HEK293 (cell line): ENCODE data around the gene XPO5.

Experiments used
- CTCF ChIA-PET: fragments of 350-600 bp; formaldehyde crosslinking; extraction: SDS; loops from one replicate; lab custom pipeline; 2021; ENCODE audit warnings: antibody characterized with exemption; lab: Yijun Ruan, JAX
- POLR2A ChIA-PET: fragments of 300-600 bp; formaldehyde crosslinking; extraction: SDS; loops from one replicate; lab custom pipeline; 2020; ENCODE audit warnings: antibody characterized with exemption, inconsistent platforms; lab: Yijun Ruan, JAX
- H3K27ac ChIP-seq: fragments of 200-500 bp; sonication (Bioruptor generic); 2 replicates; pipeline ENCODE4 v1.5.1; 2014; ENCODE audit warnings: low read depth, low read length, control low read depth, inconsistent platforms; ENCODE audit errors: extremely low read depth
- H3K36me3 ChIP-seq, 2 experiments: fragments of 200-500 bp in 1 of 2; sonication (Bioruptor generic) in 1 of 2; 1 replicate in 1 of 2; 2 replicates in 1 of 2; pipeline ENCODE4 v1.5.1; 2014 to 2017; ENCODE audit warnings: inconsistent platforms in 2 of 2, low read length in 2 of 2; ENCODE audit not compliant: control insufficient read depth in 2 of 2, insufficient read depth in 1 of 2
- H3K4me1 ChIP-seq: fragments of 200-500 bp; sonication (Bioruptor generic); 2 replicates; pipeline ENCODE4 v1.5.1; 2014; ENCODE audit warnings: mild to moderate bottlenecking, low read length, inconsistent platforms; ENCODE audit not compliant: control insufficient read depth, insufficient read depth
- H3K4me3 ChIP-seq: 2 replicates; pipeline ENCODE4 v1.5.1; 2011; ENCODE audit warnings: low read depth, mild to moderate bottlenecking, control low read depth, low read length, moderate library complexity
- H3K9me3 ChIP-seq: fragments of 200-500 bp; sonication (Bioruptor generic); 2 replicates; pipeline ENCODE4 v1.5.1; 2014; ENCODE audit warnings: low read depth, low read length, inconsistent platforms; ENCODE audit not compliant: control insufficient read depth, insufficient read depth
- BCL11A ChIP-seq: fragments of 450-650 bp; formaldehyde crosslinking; IDR thresholded peaks from 2 replicates; pipeline ENCODE4 v1.5.1; 2016; ENCODE audit warnings: low read depth, missing biosample characterization, missing genetic modification characterization
- KLF16 ChIP-seq: fragments of 450-650 bp; formaldehyde crosslinking; IDR thresholded peaks from 2 replicates; pipeline ENCODE4 v1.5.1; 2017; ENCODE audit warnings: missing biosample characterization, missing genetic modification characterization
- REST ChIP-seq: fragments of 450-650 bp; formaldehyde crosslinking; IDR thresholded peaks from 2 replicates; pipeline ENCODE4 v1.5.1; 2016; ENCODE audit warnings: missing biosample characterization, missing genetic modification characterization
- WT1 ChIP-seq: fragments of 450-650 bp; formaldehyde crosslinking; IDR thresholded peaks from 2 replicates; pipeline ENCODE4 v1.5.1; 2016; ENCODE audit warnings: missing biosample characterization, missing genetic modification characterization
- ZBTB17 ChIP-seq: fragments of 450-650 bp; formaldehyde crosslinking; IDR thresholded peaks from 2 replicates; pipeline ENCODE4 v1.5.1; 2016; ENCODE audit warnings: missing biosample characterization, missing genetic modification characterization
- ZBTB49 ChIP-seq: fragments of 450-650 bp; formaldehyde crosslinking; IDR thresholded peaks from 2 replicates; pipeline ENCODE4 v1.5.1; 2016; ENCODE audit warnings: missing biosample characterization, missing genetic modification characterization, low read depth
- ZBTB7A ChIP-seq: fragments of 450-650 bp; formaldehyde crosslinking; IDR thresholded peaks from 2 replicates; pipeline ENCODE4 v1.5.1; 2016; ENCODE audit warnings: low read depth, missing biosample characterization, missing genetic modification characterization
- ZNF121 ChIP-seq: fragments of 450-650 bp; formaldehyde crosslinking; IDR thresholded peaks from 2 replicates; pipeline ENCODE4 v1.5.1; 2016; ENCODE audit warnings: missing biosample characterization, missing genetic modification characterization
- ZNF184 ChIP-seq: fragments of 450-650 bp; IDR thresholded peaks from 2 replicates; pipeline ENCODE4 v1.5.1; 2018; ENCODE audit warnings: missing biosample characterization, mild to moderate bottlenecking, missing genetic modification characterization
- ZNF223 ChIP-seq: fragments of 450-650 bp; formaldehyde crosslinking; IDR thresholded peaks from 2 replicates; pipeline ENCODE4 v1.5.1; 2016; ENCODE audit warnings: missing biosample characterization, missing genetic modification characterization
- ZNF266 ChIP-seq: fragments of 450-650 bp; formaldehyde crosslinking; IDR thresholded peaks from 2 replicates; pipeline ENCODE4 v1.5.1; 2016; ENCODE audit warnings: missing biosample characterization, missing genetic modification characterization, low read depth
- ZNF274 ChIP-seq, 2 experiments: fragments of 200-500 bp in 1 of 2; fragments of 450-650 bp in 1 of 2; sonication (Bioruptor generic) in 1 of 2; formaldehyde crosslinking in 1 of 2; IDR thresholded peaks; 2 replicates each; pipeline versions ENCODE4 v1.5.1 to v1.6.1; 2014 to 2016; ENCODE audit warnings: borderline replicate concordance in 1 of 2, inconsistent platforms in 1 of 2, low read length in 1 of 2, missing biosample characterization in 1 of 2, missing genetic modification characterization in 1 of 2
- ZNF311 ChIP-seq: fragments of 450-650 bp; formaldehyde crosslinking; IDR thresholded peaks from 2 replicates; pipeline ENCODE4 v1.5.1; 2017; ENCODE audit warnings: missing biosample characterization, missing genetic modification characterization, borderline replicate concordance
- ZNF324 ChIP-seq: fragments of 450-650 bp; formaldehyde crosslinking; IDR thresholded peaks from 2 replicates; pipeline ENCODE4 v1.5.1; 2016; ENCODE audit warnings: missing biosample characterization, missing genetic modification characterization
- ZNF335 ChIP-seq: fragments of 450-650 bp; formaldehyde crosslinking; conservative IDR thresholded peaks from 2 replicates; pipeline ENCODE4 v1.5.1; 2016; ENCODE audit warnings: missing biosample characterization, missing genetic modification characterization
- ZNF37A ChIP-seq: fragments of 450-650 bp; IDR thresholded peaks from 2 replicates; pipeline ENCODE4 v1.5.1; 2018; ENCODE audit warnings: missing biosample characterization, missing genetic modification characterization
- ZNF391 ChIP-seq: fragments of 450-650 bp; formaldehyde crosslinking; IDR thresholded peaks from 2 replicates; pipeline ENCODE4 v1.5.1; 2016; ENCODE audit warnings: low read depth, missing biosample characterization, missing genetic modification characterization, borderline replicate concordance
- ZNF404 ChIP-seq: fragments of 450-650 bp; formaldehyde crosslinking; IDR thresholded peaks from 2 replicates; pipeline ENCODE4 v1.5.1; 2017; ENCODE audit warnings: missing biosample characterization, missing genetic modification characterization
- ZNF423 ChIP-seq: fragments of 450-650 bp; formaldehyde crosslinking; IDR thresholded peaks from 2 replicates; pipeline ENCODE4 v1.5.1; 2016; ENCODE audit warnings: missing biosample characterization, missing genetic modification characterization
- ZNF514 ChIP-seq: fragments of 450-650 bp; formaldehyde crosslinking; IDR thresholded peaks from 2 replicates; pipeline ENCODE4 v1.5.1; 2016; ENCODE audit warnings: missing biosample characterization, missing genetic modification characterization
- ZNF596 ChIP-seq: fragments of 450-650 bp; IDR thresholded peaks from 2 replicates; pipeline ENCODE4 v1.5.0; 2018; ENCODE audit warnings: missing biosample characterization, mild to moderate bottlenecking, missing genetic modification characterization, moderate library complexity
- ZNF600 ChIP-seq: fragments of 450-650 bp; formaldehyde crosslinking; IDR thresholded peaks from 2 replicates; pipeline ENCODE4 v1.5.1; 2016; ENCODE audit warnings: missing biosample characterization, missing genetic modification characterization
- ZNF660 ChIP-seq: fragments of 450-650 bp; IDR thresholded peaks from 2 replicates; pipeline ENCODE4 v1.5.1; 2018; ENCODE audit warnings: missing biosample characterization, mild to moderate bottlenecking, missing genetic modification characterization
- ZNF707 ChIP-seq: fragments of 450-650 bp; formaldehyde crosslinking; IDR thresholded peaks from 2 replicates; pipeline ENCODE4 v1.5.1; 2016; ENCODE audit warnings: missing biosample characterization, missing genetic modification characterization
- ZNF837 ChIP-seq: fragments of 450-650 bp; formaldehyde crosslinking; IDR thresholded peaks from 2 replicates; pipeline ENCODE4 v1.5.1; 2016; ENCODE audit warnings: missing biosample characterization, missing genetic modification characterization

The XPO5 gene

GRCh38 chr6:43493833-43494232 is 82.0 kb downstream of the XPO5 start:
- ChIA-PET POLR2A (interaction anchor here (0.6 to 1.9 kb wide), 4 partner anchors 13 to 259 kb away, joined by 3 to 4 read pairs (median 3); no protein-coding TSS in a partner anchor), CTCF (interaction anchor here (1.2 to 11.2 kb wide), 7 partner anchors 9 to 159 kb away, joined by 4 to 142 read pairs (median 5); partner anchors contain the start of genes ABCC10 and LRRC73)
- TF ChIP-seq ZNF660, result no peak
- no peak for TF ChIP-seq ZNF223 (tag by site-specific recombination)
- no peak for TF ChIP-seq BCL11A (tag by site-specific recombination)
- TF ChIP-seq ZNF311, result no peak
- TF ChIP-seq ZNF37A (tag by site-specific recombination), result no peak
- no peak for TF ChIP-seq WT1
- no peak for TF ChIP-seq ZBTB49
- no peak for TF ChIP-seq ZNF184 (tag by site-specific recombination)
- no peak for TF ChIP-seq ZNF596 (tag by site-specific recombination)
- no peak for TF ChIP-seq ZNF514 (tag by site-specific recombination)
- Histone ChIP-seq H3K27ac (no peak overlapping the region), H3K36me3 (peaks cover 9 to 43% of the 10 kb centered on the region in 2 experiments; a peak in 2 of 3 replicates), H3K4me3 (no peak overlapping the region), H3K9me3 (no peaks in the 10 kb centered on the region), H3K4me1 (peaks cover 7% of the 10 kb centered on the region)

GRCh38 chr6:43493230-43493629 is 82.6 kb downstream of the XPO5 start:
- peaks cover 3 to 37% of the 10 kb centered on the region in 2 experiments; a peak in 2 of 3 replicates for H3K36me3 ChIP-seq
- POLR2A ChIA-PET, result interaction anchor here (1.2 to 2.3 kb wide), 3 partner anchors 13 to 22 kb away, joined by 3 to 8 read pairs (median 4); partner anchors contain the start of gene TJAP1
- no peak overlapping the region for H3K4me3 ChIP-seq
- peaks cover 7% of the 10 kb centered on the region for H3K4me1 ChIP-seq
- no peak for TF ChIP-seq ZNF274 (IDR thresholded peaks at IDR 0.05; ENCODE audit: low read length)
- TF ChIP-seq ZNF274 (tag by site-specific recombination; IDR thresholded peaks at IDR 0.05; ENCODE audit: borderline replicate concordance), result no peak
- TF ChIP-seq ZNF324 (tag by site-specific recombination), result no peak
- peak; percentile 67 for TF ChIP-seq ZNF600
- peak; percentile 59; the same call in 1 of the 2 replicates for TF ChIP-seq ZBTB17 (tag by site-specific recombination)
- CTCF ChIA-PET, result interaction anchor here (1.0 to 11.2 kb wide), 5 partner anchors 9 to 323 kb away, joined by 4 to 142 read pairs (median 5); partner anchors contain the start of genes ABCC10 and LRRC73
- H3K27ac ChIP-seq, result no peak overlapping the region
- no peaks in the 10 kb centered on the region for H3K9me3 ChIP-seq

GRCh38 chr6:43492673-43493072 is 83.2 kb downstream of the XPO5 start:
- Histone ChIP-seq H3K36me3 (peaks cover 0 to 32% of the 10 kb centered on the region in 2 experiments; a peak in 1 of 3 replicates), H3K27ac (no peak overlapping the region), H3K4me3 (no peak overlapping the region), H3K9me3 (no peaks in the 10 kb centered on the region), H3K4me1 (peaks cover 7% of the 10 kb centered on the region)
- POLR2A ChIA-PET, result interaction anchor here (1.9 to 2.3 kb wide), 2 partner anchors 14 to 22 kb away, joined by 4 to 8 read pairs; partner anchors contain the start of gene TJAP1
- CTCF ChIA-PET, result interaction anchor here (0.6 to 11.2 kb wide), 4 partner anchors 10 to 322 kb away, joined by 4 to 142 read pairs (median 4); partner anchors contain the start of gene LRRC73
- TF ChIP-seq ZNF514 (tag by site-specific recombination), result no peak
- no peak for TF ChIP-seq WT1
- no peak for TF ChIP-seq ZNF335 (tag by site-specific recombination)
- peak; percentile 67 for TF ChIP-seq REST (tag by site-specific recombination)
- 0 out of 2 replicates have a peak, but pooled peaks have one; percentile 23 for TF ChIP-seq ZNF707 (tag by site-specific recombination)
- TF ChIP-seq ZNF404 (tag by site-specific recombination), result no peak
- no peak for TF ChIP-seq ZNF423
- TF ChIP-seq ZNF121 (tag by site-specific recombination), result no peak
- no peak for TF ChIP-seq ZNF391 (tag by site-specific recombination)
- TF ChIP-seq ZNF266 (tag by site-specific recombination), result no peak
- no peak for TF ChIP-seq KLF16 (tag by site-specific recombination)
- TF ChIP-seq ZBTB7A (tag by site-specific recombination), result no peak
- TF ChIP-seq ZNF837 (tag by site-specific recombination), result no peak
